ENCODE measurements around the gene KLHDC4.
"Not testable (repeated sequence)": the region's sequence is repeated elsewhere in the genome, so short reads cannot be mapped to it uniquely, and the experiment has no call there.

The KLHDC4 gene

GRCh38 chr16:87685766-87686165 is 80.0 kb downstream of the KLHDC4 start:
- TF ChIP-seq, protein P1, sequence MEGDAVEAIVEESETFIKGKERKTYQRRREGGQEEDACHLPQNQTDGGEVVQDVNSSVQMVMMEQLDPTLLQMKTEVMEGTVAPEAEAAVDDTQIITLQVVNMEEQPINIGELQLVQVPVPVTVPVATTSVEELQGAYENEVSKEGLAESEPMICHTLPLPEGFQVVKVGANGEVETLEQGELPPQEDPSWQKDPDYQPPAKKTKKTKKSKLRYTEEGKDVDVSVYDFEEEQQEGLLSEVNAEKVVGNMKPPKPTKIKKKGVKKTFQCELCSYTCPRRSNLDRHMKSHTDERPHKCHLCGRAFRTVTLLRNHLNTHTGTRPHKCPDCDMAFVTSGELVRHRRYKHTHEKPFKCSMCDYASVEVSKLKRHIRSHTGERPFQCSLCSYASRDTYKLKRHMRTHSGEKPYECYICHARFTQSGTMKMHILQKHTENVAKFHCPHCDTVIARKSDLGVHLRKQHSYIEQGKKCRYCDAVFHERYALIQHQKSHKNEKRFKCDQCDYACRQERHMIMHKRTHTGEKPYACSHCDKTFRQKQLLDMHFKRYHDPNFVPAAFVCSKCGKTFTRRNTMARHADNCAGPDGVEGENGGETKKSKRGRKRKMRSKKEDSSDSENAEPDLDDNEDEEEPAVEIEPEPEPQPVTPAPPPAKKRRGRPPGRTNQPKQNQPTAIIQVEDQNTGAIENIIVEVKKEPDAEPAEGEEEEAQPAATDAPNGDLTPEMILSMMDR (conservative IDR thresholded peaks at IDR 0.05; ENCODE audit: low read depth, low read length) = no peak
- H3K4me3 ChIP-seq (ENCODE audit: low read length) = no peak overlapping the region
- no peak for DNase-seq (ENCODE audit: low read depth)

DNA sequence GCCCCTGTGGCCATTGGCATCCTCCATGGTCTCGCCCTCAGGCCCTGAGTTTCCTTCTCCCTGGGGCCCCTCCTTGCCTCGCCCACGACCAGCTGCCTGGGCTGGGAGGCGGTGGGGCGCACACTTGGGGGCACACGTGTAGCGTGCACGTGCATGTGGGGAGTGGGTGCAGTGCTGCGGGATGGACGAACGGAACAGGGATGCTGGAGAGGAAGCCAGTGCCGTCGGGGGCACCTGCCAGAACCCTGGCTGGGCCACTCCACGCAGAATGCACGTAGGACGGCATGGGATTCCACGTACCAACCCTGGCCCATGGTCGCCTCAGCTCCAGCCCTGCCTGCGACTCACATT is 80.4 kb downstream of the KLHDC4 start:
- no peak for DNase-seq (ENCODE audit: low read depth)
- TF ChIP-seq, protein P1 (conservative IDR thresholded peaks at IDR 0.05; ENCODE audit: low read depth, low read length) = no peak
- H3K4me3 ChIP-seq (ENCODE audit: low read length) = no peak overlapping the region

GRCh38 chr16:87684711-87685404 is 80.9 kb downstream of the KLHDC4 start:
- TF ChIP-seq, protein P1 (conservative IDR thresholded peaks at IDR 0.05; ENCODE audit: low read depth, low read length) = no peak
- no peak for DNase-seq (ENCODE audit: low read depth)
- H3K4me3 ChIP-seq (ENCODE audit: low read length) = no peak overlapping the region

- DNase-seq (ENCODE audit: low read depth) = no peak
- H3K4me3 ChIP-seq (ENCODE audit: low read length) = no peak overlapping the region
- TF ChIP-seq, protein P1 (conservative IDR thresholded peaks at IDR 0.05; ENCODE audit: low read depth, low read length) = no peak
These were observed 81.6 kb downstream of the KLHDC4 start for GRCh38 chr16:87684106-87684677.

DNA sequence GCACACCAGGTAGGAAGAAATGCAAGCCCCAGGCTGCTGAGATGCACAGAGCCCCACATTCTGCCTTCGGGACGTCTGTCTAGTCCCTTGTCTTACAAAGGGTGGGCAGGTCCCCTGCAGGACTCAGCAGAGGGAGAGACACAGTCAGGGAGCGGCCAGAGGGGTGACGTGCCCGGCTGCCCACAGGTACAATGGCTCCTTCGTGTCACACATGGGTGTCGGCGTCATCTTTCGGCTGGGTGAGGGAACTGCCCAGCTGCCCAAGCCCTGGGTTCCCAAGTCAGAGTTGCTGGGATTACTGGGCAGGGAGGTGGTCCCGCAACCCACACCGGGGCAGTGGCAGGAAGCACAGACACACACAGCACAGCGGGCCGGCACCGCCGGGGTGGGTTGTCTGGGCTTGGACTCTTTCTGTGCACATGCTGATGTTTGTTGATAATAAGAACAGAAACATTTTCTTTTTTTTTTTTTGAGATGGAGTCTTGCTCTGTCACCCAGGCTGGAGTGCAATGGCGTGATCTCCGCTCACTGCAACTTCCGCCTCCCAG is 82.9 kb downstream of the KLHDC4 start:
- no peak overlapping the region for H3K4me3 ChIP-seq (ENCODE audit: low read length)
- TF ChIP-seq, protein P1 (conservative IDR thresholded peaks at IDR 0.05; ENCODE audit: low read depth, low read length) = no peak
- DNase-seq (ENCODE audit: low read depth) = no peak

DNA sequence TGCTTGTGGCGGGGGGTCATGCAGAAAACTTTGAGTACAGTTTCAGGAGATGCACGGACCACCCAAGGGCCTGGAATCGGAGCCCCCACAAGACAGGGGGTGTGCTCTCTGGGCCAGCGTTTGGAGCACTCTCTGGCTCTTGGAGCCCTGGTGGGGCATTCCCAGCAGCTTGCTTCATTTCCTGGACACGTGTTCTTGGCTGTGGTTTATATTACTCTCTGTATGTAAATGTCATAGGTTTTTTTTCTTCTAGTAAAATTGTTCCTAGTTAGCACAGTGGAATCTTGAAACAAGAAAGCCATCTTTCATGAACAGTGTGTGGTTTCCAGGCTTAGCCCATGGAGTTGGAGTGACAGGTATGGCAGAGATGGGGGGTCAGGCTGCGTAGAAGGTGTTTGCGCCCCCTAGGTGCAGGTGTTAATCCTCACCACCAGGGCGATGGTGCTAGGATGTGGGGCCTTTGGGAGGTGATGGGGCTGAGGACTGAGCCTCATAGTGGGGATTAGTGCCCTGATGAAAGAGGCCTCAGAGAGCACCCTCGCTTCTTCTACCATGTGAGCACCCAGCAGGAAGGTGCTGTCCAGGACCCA is 83.7 kb downstream of the KLHDC4 start:
- TF ChIP-seq, protein P1 (conservative IDR thresholded peaks at IDR 0.05; ENCODE audit: low read depth, low read length) = peak; percentile 40
- DNase-seq (ENCODE audit: low read depth) = no peak
- H3K4me3 ChIP-seq (ENCODE audit: low read length) = no peak overlapping the region

- not testable (repeated sequence) for H3K4me3 ChIP-seq (ENCODE audit: low read length); DNase-seq (ENCODE audit: low read depth)
These were observed 84.7 kb downstream of the KLHDC4 start for GRCh38 chr16:87681051-87681602.

Data from retinal pigment epithelial cell (primary cell).